ENCODE results near the gene ANAPC4.

DNA sequence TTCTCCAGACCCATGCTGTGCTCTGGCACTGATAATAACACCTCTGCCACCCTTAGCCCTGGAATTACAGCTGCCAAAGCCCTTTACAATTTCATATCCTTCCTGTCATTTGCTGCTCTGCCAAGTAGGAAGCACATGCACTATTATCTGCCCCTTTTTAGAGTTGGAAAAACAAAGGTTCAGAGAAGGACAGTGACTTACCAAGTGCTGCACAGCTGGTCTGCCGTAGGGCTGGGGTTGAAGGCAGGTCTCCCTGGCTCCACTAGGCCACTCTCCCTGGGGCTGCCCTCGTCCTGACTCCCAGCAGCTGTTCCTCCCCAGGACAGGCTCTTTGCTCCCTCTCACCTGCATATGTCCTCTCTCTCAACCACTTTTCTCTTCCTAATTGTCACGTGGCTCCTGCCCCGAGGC is 73.4 kb downstream of the ANAPC4 start:
- TF ChIP-seq, protein P1, sequence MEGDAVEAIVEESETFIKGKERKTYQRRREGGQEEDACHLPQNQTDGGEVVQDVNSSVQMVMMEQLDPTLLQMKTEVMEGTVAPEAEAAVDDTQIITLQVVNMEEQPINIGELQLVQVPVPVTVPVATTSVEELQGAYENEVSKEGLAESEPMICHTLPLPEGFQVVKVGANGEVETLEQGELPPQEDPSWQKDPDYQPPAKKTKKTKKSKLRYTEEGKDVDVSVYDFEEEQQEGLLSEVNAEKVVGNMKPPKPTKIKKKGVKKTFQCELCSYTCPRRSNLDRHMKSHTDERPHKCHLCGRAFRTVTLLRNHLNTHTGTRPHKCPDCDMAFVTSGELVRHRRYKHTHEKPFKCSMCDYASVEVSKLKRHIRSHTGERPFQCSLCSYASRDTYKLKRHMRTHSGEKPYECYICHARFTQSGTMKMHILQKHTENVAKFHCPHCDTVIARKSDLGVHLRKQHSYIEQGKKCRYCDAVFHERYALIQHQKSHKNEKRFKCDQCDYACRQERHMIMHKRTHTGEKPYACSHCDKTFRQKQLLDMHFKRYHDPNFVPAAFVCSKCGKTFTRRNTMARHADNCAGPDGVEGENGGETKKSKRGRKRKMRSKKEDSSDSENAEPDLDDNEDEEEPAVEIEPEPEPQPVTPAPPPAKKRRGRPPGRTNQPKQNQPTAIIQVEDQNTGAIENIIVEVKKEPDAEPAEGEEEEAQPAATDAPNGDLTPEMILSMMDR (IDR thresholded peaks at IDR 0.05): no peak
- TF ChIP-seq POLR2AphosphoS5 (IDR thresholded peaks at IDR 0.05; ENCODE audit: low read depth, low read length): no peak
- TF ChIP-seq, protein P2, sequence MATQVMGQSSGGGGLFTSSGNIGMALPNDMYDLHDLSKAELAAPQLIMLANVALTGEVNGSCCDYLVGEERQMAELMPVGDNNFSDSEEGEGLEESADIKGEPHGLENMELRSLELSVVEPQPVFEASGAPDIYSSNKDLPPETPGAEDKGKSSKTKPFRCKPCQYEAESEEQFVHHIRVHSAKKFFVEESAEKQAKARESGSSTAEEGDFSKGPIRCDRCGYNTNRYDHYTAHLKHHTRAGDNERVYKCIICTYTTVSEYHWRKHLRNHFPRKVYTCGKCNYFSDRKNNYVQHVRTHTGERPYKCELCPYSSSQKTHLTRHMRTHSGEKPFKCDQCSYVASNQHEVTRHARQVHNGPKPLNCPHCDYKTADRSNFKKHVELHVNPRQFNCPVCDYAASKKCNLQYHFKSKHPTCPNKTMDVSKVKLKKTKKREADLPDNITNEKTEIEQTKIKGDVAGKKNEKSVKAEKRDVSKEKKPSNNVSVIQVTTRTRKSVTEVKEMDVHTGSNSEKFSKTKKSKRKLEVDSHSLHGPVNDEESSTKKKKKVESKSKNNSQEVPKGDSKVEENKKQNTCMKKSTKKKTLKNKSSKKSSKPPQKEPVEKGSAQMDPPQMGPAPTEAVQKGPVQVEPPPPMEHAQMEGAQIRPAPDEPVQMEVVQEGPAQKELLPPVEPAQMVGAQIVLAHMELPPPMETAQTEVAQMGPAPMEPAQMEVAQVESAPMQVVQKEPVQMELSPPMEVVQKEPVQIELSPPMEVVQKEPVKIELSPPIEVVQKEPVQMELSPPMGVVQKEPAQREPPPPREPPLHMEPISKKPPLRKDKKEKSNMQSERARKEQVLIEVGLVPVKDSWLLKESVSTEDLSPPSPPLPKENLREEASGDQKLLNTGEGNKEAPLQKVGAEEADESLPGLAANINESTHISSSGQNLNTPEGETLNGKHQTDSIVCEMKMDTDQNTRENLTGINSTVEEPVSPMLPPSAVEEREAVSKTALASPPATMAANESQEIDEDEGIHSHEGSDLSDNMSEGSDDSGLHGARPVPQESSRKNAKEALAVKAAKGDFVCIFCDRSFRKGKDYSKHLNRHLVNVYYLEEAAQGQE (IDR thresholded peaks at IDR 0.05; ENCODE audit: insufficient read depth in 1 of 2, low read depth in 2 of 2, low read length in 1 of 2): no peak
- no peak for TF ChIP-seq TCF7L2 (IDR thresholded peaks at IDR 0.05; ENCODE audit: low read depth, low read length)
- TF ChIP-seq SIN3A (IDR thresholded peaks at IDR 0.05; ENCODE audit: borderline replicate concordance, insufficient read depth, low read depth, low read length): no peak
